ENCODE results near the gene SLC24A3. TPM values are rescaled to one million over a fixed set of nuclear protein-coding genes. Genes with fewer than 3 reads are reported as not detected.

Gene SLC24A3
- total RNA-seq, 2 experiments from 2014 or later = not detected

DNA sequence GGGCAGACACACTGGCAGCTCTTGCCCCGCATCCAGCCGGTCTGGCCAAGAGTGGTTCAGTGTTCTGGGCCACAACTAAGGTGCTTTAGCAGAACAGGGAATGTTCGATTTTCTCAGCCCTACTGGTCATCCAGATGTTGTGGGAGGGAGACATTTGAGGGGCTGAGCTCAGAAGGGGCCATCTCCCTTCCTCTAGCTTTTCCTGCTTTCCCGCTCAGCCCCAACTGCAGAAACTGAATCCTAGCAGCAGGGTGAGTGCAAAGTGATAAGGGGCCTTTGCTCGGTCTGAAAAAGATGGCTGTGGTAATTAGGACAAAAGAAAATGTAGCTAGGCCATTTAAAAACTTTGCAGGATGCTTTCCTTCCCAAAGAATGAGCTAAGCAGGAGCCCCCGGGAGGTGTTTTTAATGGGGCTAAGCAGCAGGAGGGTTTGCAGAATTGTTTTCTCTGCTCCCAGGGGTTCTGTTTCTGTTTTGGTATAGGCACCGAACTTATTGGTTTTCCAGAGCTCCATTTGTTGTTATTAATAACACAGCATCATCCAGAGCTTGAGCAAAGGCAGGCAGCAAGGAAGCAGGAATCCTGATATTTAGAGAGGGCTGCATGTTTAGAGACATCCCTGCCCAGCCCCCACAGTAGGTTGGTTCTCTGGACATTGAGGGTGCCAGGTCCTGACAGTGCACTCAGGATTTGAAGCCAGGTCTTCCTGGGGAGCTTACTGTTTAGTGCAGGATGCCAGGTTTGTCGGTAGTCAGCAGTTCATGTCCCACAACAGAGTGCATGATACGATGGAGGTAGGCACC is 210.9 kb downstream of the SLC24A3 start:
- CTCF ChIA-PET = interaction anchor here (0.6 kb wide), 1 partner anchor 1421 kb away, joined by 5 read pairs; no protein-coding TSS in a partner anchor
- H3K36me3 Mint-ChIP-seq (ENCODE audit: low read depth) = no peaks in the 10 kb centered on the region
- no peaks in the 10 kb centered on the region for H3K27me3 Mint-ChIP-seq (ENCODE audit: low read depth)
- H3K9me3 Mint-ChIP-seq = peaks cover 6% of the 10 kb centered on the region
- no peaks in the 10 kb centered on the region for H3K4me1 Mint-ChIP-seq (ENCODE audit: low read depth)
- intact Hi-C loops (cut with micrococcal nuclease) = no loop called here
- no peak overlapping the region for H3K27ac Mint-ChIP-seq
- DNase-seq = no peak
- no peak overlapping the region for H3K4me3 Mint-ChIP-seq

DNA sequence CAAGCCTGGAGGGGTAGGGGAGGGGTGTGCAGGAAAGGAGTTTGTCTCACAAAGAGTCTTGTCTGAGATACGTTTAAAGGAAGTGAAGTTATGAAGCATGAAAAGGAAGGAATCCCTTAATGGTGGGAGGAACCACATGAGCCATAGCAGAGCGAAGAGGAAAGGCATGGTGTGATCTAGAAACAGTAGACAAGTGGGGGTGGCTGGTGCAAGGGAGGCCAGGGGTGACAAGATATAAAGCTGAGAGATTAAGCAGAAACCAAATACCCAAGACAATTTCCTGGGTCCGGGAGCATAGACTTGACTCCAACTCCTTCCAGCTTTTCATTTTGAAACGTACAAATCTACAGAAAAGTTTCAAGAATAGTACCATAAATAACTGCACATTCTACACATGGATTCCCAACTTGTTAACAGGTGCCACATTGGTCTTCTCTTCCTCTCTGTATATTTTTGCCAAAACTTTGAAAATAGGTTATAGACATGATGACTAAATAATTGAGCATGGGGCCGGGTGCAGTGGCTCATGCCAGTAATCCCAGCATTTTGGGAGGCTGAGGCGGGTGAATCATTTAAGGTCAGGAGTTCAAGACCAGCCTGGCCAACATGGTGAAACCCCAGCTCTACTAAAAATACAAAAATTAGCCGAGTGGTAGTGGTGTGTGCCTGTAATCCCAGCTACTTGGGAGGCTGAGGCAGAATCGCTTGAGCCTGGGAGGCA is 211.6 kb downstream of the SLC24A3 start:
- Mint-ChIP-seq H3K9me3 (peaks cover 6% of the 10 kb centered on the region), H3K4me3 (no peak overlapping the region), H3K27ac (no peak overlapping the region), H3K36me3 (ENCODE audit: low read depth) (no peaks in the 10 kb centered on the region), H3K27me3 (ENCODE audit: low read depth) (no peaks in the 10 kb centered on the region), H3K4me1 (ENCODE audit: low read depth) (no peaks in the 10 kb centered on the region)
- no peak for DNase-seq
- CTCF ChIA-PET = interaction anchor here (0.6 kb wide), 1 partner anchor 1420 kb away, joined by 5 read pairs; no protein-coding TSS in a partner anchor
- intact Hi-C loops (cut with micrococcal nuclease) = no loop called here

DNA sequence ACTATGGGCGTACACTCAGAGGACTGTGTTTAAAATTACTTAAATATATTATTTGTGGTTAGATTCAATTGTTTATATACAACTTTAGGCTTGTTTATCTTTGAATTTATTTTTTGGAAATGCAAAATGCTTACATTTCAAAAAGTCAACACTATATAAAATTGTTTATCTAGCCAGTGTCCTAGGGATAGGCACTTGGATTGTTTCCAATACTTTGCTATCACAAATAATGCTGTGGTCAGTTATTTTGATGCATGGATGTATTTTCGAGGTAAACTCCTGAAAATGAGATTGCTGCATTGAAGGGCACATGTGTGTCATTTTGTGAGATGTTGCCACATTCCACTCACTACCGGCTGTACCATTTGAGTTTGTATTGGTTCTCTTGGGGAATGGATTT is 213.9 kb downstream of the SLC24A3 start:
- CTCF ChIA-PET = no interaction called here
- no peaks in the 10 kb centered on the region for H3K4me1 Mint-ChIP-seq (ENCODE audit: low read depth)
- no peak overlapping the region for H3K27ac Mint-ChIP-seq
- H3K9me3 Mint-ChIP-seq = peaks cover 4% of the 10 kb centered on the region
- intact Hi-C loops (cut with micrococcal nuclease) = no loop called here
- H3K27me3 Mint-ChIP-seq (ENCODE audit: low read depth) = no peaks in the 10 kb centered on the region
- no peak overlapping the region for H3K4me3 Mint-ChIP-seq
- H3K36me3 Mint-ChIP-seq (ENCODE audit: low read depth) = no peaks in the 10 kb centered on the region
- no peak for DNase-seq

DNA sequence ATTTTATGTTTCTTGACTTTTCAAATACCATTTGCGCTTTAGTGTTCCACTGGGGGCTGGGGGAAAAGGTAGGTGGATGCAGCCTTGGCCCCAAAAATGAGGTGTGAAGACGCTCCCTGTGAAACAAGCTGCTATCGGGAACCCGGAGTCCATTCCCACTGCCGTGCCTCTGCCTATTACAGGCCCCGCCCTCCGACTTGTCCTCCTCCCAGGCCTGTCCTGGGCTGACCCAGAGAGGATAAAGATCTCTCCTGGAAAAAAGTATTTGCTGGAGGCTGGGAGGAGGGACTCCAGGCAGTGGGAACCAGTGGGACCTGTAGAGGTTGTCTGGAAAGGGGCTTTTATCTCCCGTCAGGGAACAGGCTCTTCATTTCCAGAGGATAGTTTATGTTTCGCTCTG is 215.0 kb downstream of the SLC24A3 start:
- CTCF ChIA-PET = no interaction called here

DNA sequence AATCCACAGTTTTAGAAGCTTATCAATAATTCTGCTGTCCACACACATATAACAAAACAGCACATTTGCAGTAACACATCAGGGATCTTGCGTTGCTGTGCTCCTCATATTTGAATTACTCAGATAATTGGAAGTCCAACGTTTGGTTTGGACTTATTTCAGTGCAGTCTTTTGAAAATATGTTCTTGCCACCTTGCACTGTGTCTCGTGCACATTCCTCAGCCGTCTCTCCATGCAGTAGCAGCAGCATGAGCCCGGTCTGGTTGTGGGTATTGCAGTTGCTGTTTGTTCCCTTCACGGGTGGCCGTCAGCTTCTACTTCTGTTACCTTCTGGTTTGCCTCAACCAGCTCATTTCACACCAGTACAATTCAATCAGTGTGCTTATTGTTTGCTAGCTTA is 215.5 kb downstream of the SLC24A3 start:
- H3K36me3 Mint-ChIP-seq (ENCODE audit: low read depth) = no peaks in the 10 kb centered on the region
- no peak overlapping the region for H3K4me3 Mint-ChIP-seq
- no peaks in the 10 kb centered on the region for H3K4me1 Mint-ChIP-seq (ENCODE audit: low read depth)
- no peaks in the 10 kb centered on the region for H3K27me3 Mint-ChIP-seq (ENCODE audit: low read depth)
- CTCF ChIA-PET = no interaction called here
- DNase-seq = no peak
- no peak overlapping the region for H3K27ac Mint-ChIP-seq
- intact Hi-C loops (cut with micrococcal nuclease) = no loop called here
- peaks cover 1% of the 10 kb centered on the region for H3K9me3 Mint-ChIP-seq

More for the DNA sequence above, 215.0 kb downstream of the SLC24A3 start:
- Mint-ChIP-seq H3K9me3 (peaks cover 1% of the 10 kb centered on the region), H3K4me1 (ENCODE audit: low read depth) (no peaks in the 10 kb centered on the region), H3K27ac (no peak overlapping the region), H3K4me3 (no peak overlapping the region), H3K27me3 (ENCODE audit: low read depth) (no peaks in the 10 kb centered on the region), H3K36me3 (ENCODE audit: low read depth) (no peaks in the 10 kb centered on the region)
- DNase-seq = no peak
- intact Hi-C loops (cut with micrococcal nuclease) = no loop called here

DNA sequence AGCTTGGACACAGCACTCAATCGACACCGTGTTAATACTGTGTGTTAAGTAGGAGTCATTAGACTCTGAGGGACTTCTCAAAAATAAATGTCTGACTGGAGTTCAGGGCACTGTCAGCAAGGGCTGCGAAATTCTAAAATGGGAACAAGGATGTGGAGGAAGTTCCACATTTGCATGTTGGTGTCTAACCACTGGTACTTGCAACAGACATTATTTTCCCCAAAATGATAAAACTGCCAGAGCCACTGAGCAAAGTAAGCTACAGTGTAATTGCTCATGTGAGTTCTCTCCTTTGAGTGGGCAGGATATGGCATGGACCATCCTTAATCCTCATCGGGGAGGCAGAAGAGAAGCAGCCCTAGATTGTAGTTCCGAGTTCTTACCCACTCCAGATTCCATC is 215.9 kb downstream of the SLC24A3 start:
- no peak for DNase-seq
- intact Hi-C loops (cut with micrococcal nuclease) = no loop called here
- H3K9me3 Mint-ChIP-seq = peaks cover 1% of the 10 kb centered on the region
- no peak overlapping the region for H3K27ac Mint-ChIP-seq
- no peaks in the 10 kb centered on the region for H3K4me1 Mint-ChIP-seq (ENCODE audit: low read depth)
- no peak overlapping the region for H3K4me3 Mint-ChIP-seq
- CTCF ChIA-PET = no interaction called here
- H3K27me3 Mint-ChIP-seq (ENCODE audit: low read depth) = no peaks in the 10 kb centered on the region
- H3K36me3 Mint-ChIP-seq (ENCODE audit: low read depth) = no peaks in the 10 kb centered on the region

DNA sequence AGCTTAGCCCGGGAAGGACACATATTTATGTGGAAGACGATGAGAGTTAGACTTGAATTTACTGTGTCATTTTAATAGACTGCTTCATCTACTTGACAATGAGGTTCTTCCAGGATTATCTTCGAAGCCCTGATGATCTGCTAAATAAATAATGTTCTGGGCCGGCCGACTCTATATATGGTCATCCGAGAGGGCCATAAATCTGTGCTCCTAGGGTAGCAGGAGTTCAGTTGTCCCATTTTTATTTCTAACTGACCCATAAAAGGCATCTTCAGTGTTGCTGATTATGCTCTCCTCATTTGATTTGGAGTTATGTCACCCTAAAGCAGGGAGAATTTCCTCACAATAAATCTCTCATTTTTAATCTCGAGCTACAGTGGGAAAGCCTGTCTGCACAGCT is 217.1 kb downstream of the SLC24A3 start:
- peaks cover 1% of the 10 kb centered on the region for H3K9me3 Mint-ChIP-seq
- intact Hi-C loops (cut with micrococcal nuclease) = no loop called here
- no peaks in the 10 kb centered on the region for H3K36me3 Mint-ChIP-seq (ENCODE audit: low read depth)
- no peaks in the 10 kb centered on the region for H3K4me1 Mint-ChIP-seq (ENCODE audit: low read depth)
- no peak overlapping the region for H3K27ac Mint-ChIP-seq
- H3K4me3 Mint-ChIP-seq = no peak overlapping the region
- CTCF ChIA-PET = no interaction called here
- DNase-seq = no peak
- H3K27me3 Mint-ChIP-seq (ENCODE audit: low read depth) = no peaks in the 10 kb centered on the region

DNA sequence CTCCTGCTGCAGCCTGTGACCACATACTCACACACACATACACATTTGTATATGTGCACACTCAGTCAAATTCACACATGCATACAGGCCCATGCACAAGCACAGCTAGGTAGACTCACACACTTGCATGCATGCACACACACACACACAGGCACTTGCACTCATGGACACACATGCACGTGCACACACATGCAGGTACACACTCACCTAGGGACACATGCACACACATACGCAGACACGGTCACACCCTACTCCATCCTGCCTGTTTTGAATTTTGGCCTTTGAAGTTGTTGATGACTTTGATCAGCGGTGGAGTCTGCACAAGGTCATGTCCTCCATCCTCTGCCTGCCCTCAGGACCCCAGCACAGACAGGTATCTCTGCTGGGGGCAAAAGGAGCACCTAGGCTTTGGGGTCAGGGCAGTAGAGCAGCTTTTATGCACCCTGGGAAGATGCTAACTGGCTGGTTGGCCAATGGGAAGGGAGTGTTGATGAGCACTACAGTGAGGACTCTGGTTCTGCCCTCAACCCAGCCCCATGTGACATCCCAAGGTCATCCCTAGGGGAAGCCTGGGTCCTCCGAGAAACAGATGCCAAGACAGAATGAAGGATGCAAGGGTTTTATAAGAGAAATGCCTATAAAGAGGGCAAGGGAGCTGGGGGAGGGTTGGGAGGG is 218.3 kb downstream of the SLC24A3 start:
- no peaks in the 10 kb centered on the region for H3K4me1 Mint-ChIP-seq (ENCODE audit: low read depth)
- DNase-seq = no peak
- no peaks in the 10 kb centered on the region for H3K27me3 Mint-ChIP-seq (ENCODE audit: low read depth)
- intact Hi-C loops (cut with micrococcal nuclease) = no loop called here
- no peaks in the 10 kb centered on the region for H3K9me3 Mint-ChIP-seq
- CTCF ChIA-PET = no interaction called here
- no peaks in the 10 kb centered on the region for H3K36me3 Mint-ChIP-seq (ENCODE audit: low read depth)
- H3K27ac Mint-ChIP-seq = no peak overlapping the region
- no peak overlapping the region for H3K4me3 Mint-ChIP-seq

DNA sequence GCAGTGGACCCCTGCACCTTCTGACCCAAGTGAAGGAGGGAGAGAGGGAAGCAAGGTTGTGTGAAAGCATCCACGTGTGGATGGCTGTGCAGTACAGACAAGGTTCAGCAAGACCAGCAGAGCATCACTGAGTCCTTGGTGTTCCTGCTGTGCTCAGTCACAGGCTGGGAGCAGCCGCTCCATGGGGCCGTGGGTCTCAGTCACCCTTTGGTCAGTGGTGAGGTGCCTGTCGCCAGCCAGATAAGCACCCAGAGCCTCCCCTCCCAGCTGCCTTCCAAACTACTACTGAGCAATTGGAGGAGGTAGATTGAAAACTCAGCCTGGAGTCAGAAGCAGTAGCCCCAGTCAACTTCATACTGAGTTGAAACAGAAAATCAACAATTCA is 218.9 kb downstream of the SLC24A3 start:
- Mint-ChIP-seq H3K27ac (no peak overlapping the region), H3K36me3 (ENCODE audit: low read depth) (no peaks in the 10 kb centered on the region), H3K4me1 (ENCODE audit: low read depth) (no peaks in the 10 kb centered on the region), H3K4me3 (no peak overlapping the region), H3K9me3 (no peaks in the 10 kb centered on the region), H3K27me3 (ENCODE audit: low read depth) (no peaks in the 10 kb centered on the region)
- CTCF ChIA-PET = no interaction called here
- intact Hi-C loops (cut with micrococcal nuclease) = no loop called here
- no peak for DNase-seq

DNA sequence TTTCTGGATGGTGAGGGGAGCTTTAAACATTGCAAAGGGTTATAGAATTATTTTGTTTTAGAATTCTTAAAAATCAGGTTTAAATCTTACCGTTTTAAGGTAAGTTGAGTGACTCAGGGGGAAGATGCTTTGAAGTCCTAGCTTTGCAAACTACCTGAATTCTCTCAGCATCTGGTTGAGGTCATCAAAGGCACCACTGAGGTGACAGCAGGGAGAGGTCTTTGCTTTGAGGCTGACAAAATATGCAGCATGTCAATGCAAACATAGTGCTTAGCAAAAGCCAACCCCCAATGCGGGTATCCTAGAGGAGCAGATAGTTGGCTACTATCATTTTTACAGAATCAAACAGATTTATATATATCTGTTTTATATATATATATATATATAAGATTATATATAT is 219.5 kb downstream of the SLC24A3 start:
- H3K36me3 Mint-ChIP-seq (ENCODE audit: low read depth) = no peaks in the 10 kb centered on the region
- no peaks in the 10 kb centered on the region for H3K27me3 Mint-ChIP-seq (ENCODE audit: low read depth)
- CTCF ChIA-PET = no interaction called here
- DNase-seq = no peak
- H3K9me3 Mint-ChIP-seq = no peaks in the 10 kb centered on the region
- no peaks in the 10 kb centered on the region for H3K4me1 Mint-ChIP-seq (ENCODE audit: low read depth)
- intact Hi-C loops (cut with micrococcal nuclease) = no loop called here
- H3K27ac Mint-ChIP-seq = no peak overlapping the region
- H3K4me3 Mint-ChIP-seq = no peak overlapping the region

DNA sequence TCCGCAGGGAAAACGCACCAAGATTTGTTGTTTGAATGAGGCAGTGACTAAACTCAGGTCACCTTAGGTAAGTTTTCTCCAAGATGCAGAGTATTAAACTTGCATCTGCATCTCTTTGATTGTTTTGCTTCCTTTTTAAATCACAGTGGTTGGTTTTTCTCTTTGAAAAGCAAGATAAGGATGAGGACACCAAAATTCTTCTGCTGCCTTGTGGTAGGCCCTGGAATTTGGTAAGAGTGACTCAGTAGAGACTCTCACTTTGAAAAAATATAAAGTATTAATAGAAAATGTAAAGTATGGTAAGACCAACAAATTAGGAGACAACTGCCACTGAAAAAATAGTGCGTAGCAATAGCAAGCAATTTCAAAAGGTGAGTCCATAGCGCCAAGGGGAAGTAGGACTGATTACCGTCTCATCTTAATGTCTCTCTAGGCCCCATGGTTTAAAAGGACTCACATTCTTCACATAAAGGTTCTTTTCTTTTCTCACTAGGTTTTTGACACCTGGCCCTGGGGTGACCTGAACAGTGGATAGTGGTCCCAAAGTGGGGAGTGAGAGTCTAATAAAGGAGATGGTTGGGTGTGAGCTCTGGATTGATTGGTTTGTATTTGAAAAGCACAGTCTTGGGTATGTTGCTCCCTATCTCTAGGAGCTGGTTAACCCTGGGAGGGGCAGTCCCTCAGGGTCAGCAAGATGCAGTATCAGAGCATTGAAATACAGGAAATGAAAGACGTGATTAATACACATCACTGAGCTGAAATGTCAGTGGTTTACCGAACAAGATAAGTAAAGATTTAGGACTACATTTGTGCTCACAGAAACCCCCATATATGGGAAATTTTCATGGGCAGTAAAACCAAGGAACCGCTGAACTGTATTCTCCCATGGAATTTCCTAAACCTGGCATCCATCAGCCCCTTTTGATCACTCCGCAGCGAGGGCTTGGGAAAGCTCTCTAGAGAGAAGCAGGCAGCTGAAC is 221.2 kb downstream of the SLC24A3 start:
- DNase-seq = no peak
- CTCF ChIA-PET = interaction anchor here (1.3 kb wide), 1 partner anchor 12 kb away, joined by 3 read pairs; no protein-coding TSS in a partner anchor
- Mint-ChIP-seq H3K27ac (no peak overlapping the region), H3K4me3 (no peak overlapping the region), H3K27me3 (ENCODE audit: low read depth) (no peaks in the 10 kb centered on the region), H3K4me1 (ENCODE audit: low read depth) (no peaks in the 10 kb centered on the region), H3K36me3 (ENCODE audit: low read depth) (no peaks in the 10 kb centered on the region), H3K9me3 (no peaks in the 10 kb centered on the region)
- intact Hi-C loops (cut with micrococcal nuclease) = no loop called here

DNA sequence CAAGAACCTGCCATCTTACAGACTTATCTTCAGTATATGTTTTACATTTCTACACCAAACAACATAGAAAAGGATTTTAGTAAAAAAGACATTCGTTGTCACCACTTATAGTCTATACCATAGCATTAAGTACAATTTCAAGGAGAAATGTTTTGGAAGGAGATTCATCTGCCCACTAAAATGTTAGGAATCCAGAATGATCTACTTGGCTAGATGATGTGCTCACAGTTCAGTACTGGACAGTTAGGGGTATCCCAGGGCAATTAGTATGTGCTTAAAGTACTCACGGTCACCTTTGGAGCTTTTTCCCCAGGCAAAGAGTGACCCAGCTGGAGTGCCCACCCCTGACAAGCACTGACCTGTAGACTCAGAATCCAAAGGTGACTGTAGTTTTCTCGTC is 222.9 kb downstream of the SLC24A3 start:
- H3K4me1 Mint-ChIP-seq (ENCODE audit: low read depth) = no peaks in the 10 kb centered on the region
- CTCF ChIA-PET = no interaction called here
- intact Hi-C loops (cut with micrococcal nuclease) = no loop called here

More for the DNA sequence above, 222.9 kb downstream of the SLC24A3 start:
- Mint-ChIP-seq H3K27ac (no peak overlapping the region), H3K27me3 (ENCODE audit: low read depth) (peaks cover 4% of the 10 kb centered on the region), H3K36me3 (ENCODE audit: low read depth) (no peaks in the 10 kb centered on the region), H3K9me3 (no peaks in the 10 kb centered on the region), H3K4me3 (no peak overlapping the region)
- DNase-seq = no peak

All from activated naive CD4-positive, alpha-beta T cell treated with anti-CD3 and anti-CD28 coated beads for 36 hours (primary cell).